GM18951 (cell line): ENCODE results near the gene HOXA1.

Source experiments
- POLR2A ChIP-seq: IDR thresholded peaks from 4 replicates; pipeline ENCODE4 v1.6.1; 2011; ENCODE audit warnings: mild to moderate bottlenecking; ENCODE audit not compliant: insufficient read length, insufficient read depth; ENCODE audit errors: extremely low read depth
- in situ Hi-C: fragments of 300-500 bp; cut with MboI; formaldehyde crosslinking; loops from one replicate; pipeline ENCODE4 v1.12.0; 2022; ENCODE audit warnings: low sequenced_read_pairs, mixed read lengths, inconsistent platforms; ENCODE audit not compliant: unreplicated experiment

The HOXA1 gene

GRCh38 chr7:27095897-27096767, at the start of gene HOXA1:
HOXA1 (minus strand) TSS chr7:27096000; CDS start chr7:27095912, 88 bp downstream.
- in situ Hi-C loops = no loop called here
- TF ChIP-seq POLR2A = peak; percentile 58

- TF ChIP-seq POLR2A = no peak
- in situ Hi-C loops = no loop called here
Observed at GRCh38 chr7:27145165-27145913, 49.5 kb upstream of the HOXA1 start.

GRCh38 chr7:27144781-27145164, 49.0 kb upstream of the HOXA1 start:
- in situ Hi-C loops = no loop called here

GRCh38 chr7:27143950-27144780, 48.4 kb upstream of the HOXA1 start:
- TF ChIP-seq POLR2A = no peak
- in situ Hi-C loops = no loop called here

More at GRCh38 chr7:27144781-27145164, 49.0 kb upstream of the HOXA1 start:
- TF ChIP-seq POLR2A = no peak

GRCh38 chr7:27143023-27143949, 47.5 kb upstream of the HOXA1 start, which contains the start of gene HOXA5:
HOXA5 (minus strand) TSS chr7:27143681; CDS start chr7:27143607, 74 bp downstream.
- TF ChIP-seq POLR2A = no peak
- in situ Hi-C loops = no loop called here

- in situ Hi-C loops = no loop called here
- TF ChIP-seq POLR2A = no peak
Observed at GRCh38 chr7:27142580-27143022, 46.8 kb upstream of the HOXA1 start.

- in situ Hi-C loops = no loop called here
- TF ChIP-seq POLR2A = no peak
Observed at GRCh38 chr7:27141923-27142579, 46.3 kb upstream of the HOXA1 start.

- TF ChIP-seq POLR2A = no peak
- in situ Hi-C loops = no loop called here
Observed at GRCh38 chr7:27141137-27141922, 45.5 kb upstream of the HOXA1 start.

GRCh38 chr7:27140126-27140857, 44.5 kb upstream of the HOXA1 start:
- in situ Hi-C loops = no loop called here

GRCh38 chr7:27139334-27140125, 43.7 kb upstream of the HOXA1 start:
- in situ Hi-C loops = no loop called here

More at GRCh38 chr7:27140126-27140857, 44.5 kb upstream of the HOXA1 start:
- TF ChIP-seq POLR2A = no peak

More at GRCh38 chr7:27139334-27140125, 43.7 kb upstream of the HOXA1 start:
- no peak for TF ChIP-seq POLR2A
